OCI-LY7 (cell line): ENCODE measurements around the gene PRKCA.
A peak's percentile ranks its signal among the peaks of the same experiment; 100 is the strongest.

Source experiments
- CTCF ChIP-seq: fragments of 200-600 bp; sonication (generic); conservative IDR thresholded peaks from 2 replicates; pipeline ENCODE4 v1.5.1; 2014; ENCODE audit warnings: mild to moderate bottlenecking, antibody characterized with exemption, low read length, moderate library complexity, mixed read lengths
- EZH2phosphoT487 ChIP-seq: fragments of 200-600 bp; sonication (generic); IDR thresholded peaks from 2 replicates; pipeline ENCODE4 v1.6.1; 2018; ENCODE audit warnings: low read depth, borderline replicate concordance, mild to moderate bottlenecking, mixed run types, antibody characterized with exemption, low read length, moderate library complexity, mixed read lengths

- TF ChIP-seq CTCF (peak; percentile 66), EZH2phosphoT487 (no peak)
These were observed 12.2 kb upstream of the PRKCA start for GRCh38 chr17:66290101-66290722.
